GM18951 (cell line): ENCODE measurements around the gene NOMO2.
"Not testable (repeated sequence)": the region's sequence is repeated elsewhere in the genome, so short reads cannot be mapped to it uniquely, and the experiment has no call there.

Source experiments
- in situ Hi-C: fragments of 300-500 bp; cut with MboI; formaldehyde crosslinking; loops from one replicate; pipeline ENCODE4 v1.12.0; 2022; ENCODE audit warnings: low sequenced_read_pairs, mixed read lengths, inconsistent platforms; ENCODE audit not compliant: unreplicated experiment

NOMO2 gene

DNA sequence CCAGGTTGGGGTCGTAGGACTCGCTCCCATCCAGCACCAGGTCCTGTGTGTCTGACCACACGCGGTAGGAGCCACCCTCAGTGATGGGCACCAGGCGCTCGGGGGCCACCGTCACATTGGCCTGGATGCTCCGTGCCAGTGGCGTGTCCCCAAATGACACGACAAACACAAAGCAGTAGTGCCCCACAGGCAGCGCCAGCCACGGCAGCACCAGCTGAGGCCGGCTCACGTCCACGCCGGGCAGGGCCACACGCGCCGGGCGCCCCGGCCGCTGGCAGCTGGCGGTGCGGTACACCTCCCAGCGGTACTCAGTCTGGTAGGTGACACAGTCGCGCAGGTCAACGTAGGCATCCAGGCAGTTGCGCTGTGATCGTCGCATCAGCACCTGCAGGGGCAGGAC lies 177.0 kb downstream of the NOMO2 start:
- in situ Hi-C loops = not testable (repeated sequence)

DNA sequence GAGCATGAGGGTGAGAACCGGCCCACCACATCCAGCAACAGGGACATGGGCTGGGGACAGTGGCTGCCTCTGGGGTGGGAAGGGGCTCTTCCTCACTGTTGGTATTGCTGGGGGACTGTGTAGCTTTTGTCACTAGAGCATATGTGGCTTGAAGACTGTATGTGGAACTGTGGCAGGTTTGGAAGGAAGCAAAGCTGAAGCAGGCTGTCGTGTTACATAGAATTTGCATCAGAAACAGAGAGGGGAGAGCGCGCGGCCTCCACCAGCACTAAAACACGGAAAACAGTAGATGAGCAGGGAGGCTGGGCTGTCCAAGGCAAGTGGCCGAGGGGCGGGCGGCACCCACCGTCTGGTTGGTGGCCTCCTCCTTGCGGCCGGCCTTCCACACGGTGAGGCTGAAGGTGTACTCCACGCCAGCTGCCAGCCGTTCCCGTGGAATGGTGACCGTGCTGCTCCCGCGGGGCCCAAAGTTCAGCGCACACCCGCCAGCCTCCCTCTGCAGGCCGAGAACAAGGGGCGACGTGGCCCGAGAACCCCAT lies 177.7 kb downstream of the NOMO2 start:
- in situ Hi-C loops = not testable (repeated sequence)

DNA sequence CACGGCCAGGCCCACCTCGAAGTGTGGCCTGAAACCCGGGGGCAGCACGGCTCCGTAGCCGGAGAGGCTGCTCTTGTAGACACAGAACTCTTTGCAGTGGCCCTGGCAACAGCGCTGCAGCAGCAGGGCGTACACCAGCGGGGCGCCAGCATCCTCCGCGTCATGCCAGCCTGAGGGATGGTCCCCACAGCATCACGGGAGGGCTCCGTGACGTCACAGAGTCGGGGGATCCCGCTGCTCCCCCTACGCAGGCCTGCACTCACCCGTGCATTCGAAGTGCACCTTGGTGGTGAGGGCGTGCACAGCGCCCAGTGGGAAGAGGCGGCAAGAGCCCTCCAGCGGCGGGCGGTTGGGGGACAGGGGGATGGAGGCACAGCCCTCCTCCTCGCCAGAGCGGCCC lies 179.2 kb downstream of the NOMO2 start:
- in situ Hi-C loops = not testable (repeated sequence)
